Transverse colon (tissue), 4 donors: ENCODE measurements around the gene UBA5.

ENCODE experiments used
- CTCF ChIP-seq, 5 experiments: fragments of 200-600 bp in 3 of 5; fragments of 450-650 bp in 2 of 5; sonication (generic) in 3 of 5; IDR thresholded peaks; 1 replicate in 2 of 5; 2 replicates in 3 of 5; pipeline ENCODE4 v1.5.1; 2016 to 2017; ENCODE audit warnings: antibody characterized with exemption in 5 of 5, inconsistent platforms in 3 of 5, mild to moderate bottlenecking in 2 of 5, moderate library complexity in 1 of 5
- EP300 ChIP-seq: sonication (generic); formaldehyde crosslinking; IDR thresholded peaks from one replicate; pipeline ENCODE4 v1.6.1; 2017; ENCODE audit warnings: antibody characterized with exemption, low read depth
- POLR2A ChIP-seq: fragments of 450-650 bp; IDR thresholded peaks from one replicate; pipeline ENCODE4 v1.6.1; 2016; ENCODE audit warnings: antibody characterized with exemption, mild to moderate bottlenecking, moderate library complexity
- POLR2AphosphoS5 ChIP-seq, 3 donors: sonication (generic); formaldehyde crosslinking; IDR thresholded peaks; one replicate each; pipeline ENCODE4 v1.6.1; 2016; ENCODE audit warnings: antibody characterized with exemption in 3 of 3

- TF ChIP-seq CTCF (IDR thresholded peaks at IDR 0.05) (no peak), POLR2A (no peak), POLR2AphosphoS5 (IDR thresholded peaks at IDR 0.05) (no peak), EP300 (no peak)
Measured at GRCh38 chr3:132695422-132695821, 35.3 kb downstream of the UBA5 start.
